NCI-H524 treated with DMSO at 0.1 percent for 48 hours (cell line): ENCODE measurements around the gene BAZ2B.
"Not testable (repeated sequence)": the region's sequence is repeated elsewhere in the genome, so short reads cannot be mapped to it uniquely, and the experiment has no call there.

Experiments
- DNase-seq: peaks from one replicate; lab custom pipeline; 2025; lab: John Stamatoyannopoulos, UW

Gene BAZ2B

DNA sequence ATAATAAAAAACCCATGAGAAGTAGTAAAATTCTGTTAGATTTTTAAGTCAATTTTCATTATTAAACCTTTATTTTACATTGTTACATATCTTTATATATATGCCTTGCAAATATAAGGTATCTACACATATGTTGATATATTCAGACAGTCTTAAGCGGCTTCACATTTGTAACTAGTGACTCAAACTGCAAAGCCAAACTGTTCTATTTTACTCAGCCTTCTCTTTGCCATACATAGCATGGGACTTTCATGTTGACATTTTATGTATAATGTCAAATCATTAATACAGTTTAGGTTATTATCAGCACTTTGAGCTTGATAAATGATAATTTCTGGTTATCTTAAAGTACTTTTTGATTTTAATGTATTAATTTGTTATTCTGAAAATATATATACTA, 204.9 kb downstream of the BAZ2B start:
- DNase-seq, result no peak

DNA sequence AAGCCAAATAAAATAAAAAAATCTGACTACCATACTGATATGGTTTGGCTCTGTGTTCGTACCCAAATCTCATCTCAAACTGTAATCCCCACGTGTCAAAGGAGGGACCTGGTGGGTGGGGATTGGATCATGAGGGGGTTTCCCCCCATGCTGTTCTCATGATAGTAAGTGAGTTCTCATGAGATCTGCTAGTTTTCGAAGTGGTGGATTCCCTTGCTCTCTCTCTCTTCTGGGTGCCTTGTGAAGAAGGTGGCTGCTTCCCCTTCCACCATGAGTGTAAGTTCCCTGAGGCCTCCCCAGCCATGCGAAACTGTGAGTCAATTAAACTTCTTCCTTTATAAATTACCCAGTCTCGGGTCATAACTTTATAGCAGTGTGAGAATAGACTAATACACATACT, 206.1 kb downstream of the BAZ2B start:
- DNase-seq, result no peak

DNA sequence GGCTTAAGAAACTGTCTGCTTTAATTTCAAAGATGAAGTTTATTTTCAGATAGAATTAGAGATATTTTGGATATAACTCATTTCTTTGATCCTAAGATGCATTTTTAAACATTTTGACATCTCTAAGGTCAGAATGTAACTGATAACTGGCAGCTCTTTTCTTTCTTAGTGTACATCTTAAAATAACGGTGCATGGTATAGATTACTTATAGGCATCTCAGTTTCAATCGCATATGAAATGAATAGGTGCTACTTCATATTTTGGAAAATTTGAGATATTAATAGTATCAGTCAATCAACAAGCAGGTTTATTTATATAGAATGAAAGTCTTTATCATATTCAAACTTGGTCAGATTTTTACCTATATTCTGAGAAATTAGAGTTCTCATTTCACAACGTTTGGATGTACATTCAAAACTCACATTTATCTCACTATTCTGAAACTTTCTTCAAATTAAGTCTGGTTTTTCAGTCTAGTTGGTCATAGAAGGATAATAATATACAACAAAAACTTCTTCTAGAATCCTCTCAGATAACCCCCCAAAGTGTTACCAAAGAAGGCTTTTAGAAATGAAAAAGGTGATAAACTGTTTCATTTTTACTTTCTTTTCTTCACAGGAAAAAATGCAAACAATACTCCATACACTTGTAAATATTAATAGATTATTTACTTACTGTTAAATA, 207.1 kb downstream of the BAZ2B start:
- DNase-seq, result no peak

DNA sequence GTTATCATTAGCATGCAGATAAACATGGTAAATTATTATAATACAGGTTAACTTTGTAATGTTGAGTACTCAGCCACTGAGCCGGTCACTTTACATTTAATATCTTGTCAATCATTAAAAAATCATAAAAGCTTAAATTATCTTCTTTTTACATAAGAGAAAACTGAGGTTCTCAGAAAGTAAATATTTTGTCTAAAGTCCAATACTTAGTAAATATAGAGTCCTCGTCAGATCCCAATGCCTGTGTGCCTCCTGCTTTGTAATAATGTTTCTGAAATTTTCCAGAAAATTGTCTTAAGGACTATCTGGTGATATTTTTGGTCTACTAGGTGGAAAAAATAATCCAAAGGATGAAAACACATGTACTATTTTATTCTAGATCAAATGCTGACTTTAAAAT, 213.6 kb downstream of the BAZ2B start:
- no peak for DNase-seq

DNA sequence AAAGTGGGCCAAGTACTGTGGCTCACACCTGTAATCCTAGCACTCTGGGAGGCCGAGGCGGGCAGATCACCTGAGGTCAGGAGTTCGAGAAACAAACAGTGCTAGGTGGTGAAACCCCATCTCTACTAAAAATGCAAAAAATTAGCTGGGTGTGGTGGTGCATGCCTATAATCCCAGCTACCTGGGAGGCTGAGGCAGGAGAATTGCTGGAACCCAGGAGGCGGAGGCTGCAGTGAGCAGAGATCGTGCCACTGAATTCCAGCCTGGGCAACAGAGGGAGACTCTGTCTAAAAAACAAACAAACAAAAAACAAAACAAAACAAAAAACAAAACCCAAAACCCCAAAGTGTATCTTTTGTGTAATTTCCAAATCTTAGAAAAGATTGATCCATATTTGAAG, 214.2 kb downstream of the BAZ2B start:
- DNase-seq, result not testable (repeated sequence)

DNA sequence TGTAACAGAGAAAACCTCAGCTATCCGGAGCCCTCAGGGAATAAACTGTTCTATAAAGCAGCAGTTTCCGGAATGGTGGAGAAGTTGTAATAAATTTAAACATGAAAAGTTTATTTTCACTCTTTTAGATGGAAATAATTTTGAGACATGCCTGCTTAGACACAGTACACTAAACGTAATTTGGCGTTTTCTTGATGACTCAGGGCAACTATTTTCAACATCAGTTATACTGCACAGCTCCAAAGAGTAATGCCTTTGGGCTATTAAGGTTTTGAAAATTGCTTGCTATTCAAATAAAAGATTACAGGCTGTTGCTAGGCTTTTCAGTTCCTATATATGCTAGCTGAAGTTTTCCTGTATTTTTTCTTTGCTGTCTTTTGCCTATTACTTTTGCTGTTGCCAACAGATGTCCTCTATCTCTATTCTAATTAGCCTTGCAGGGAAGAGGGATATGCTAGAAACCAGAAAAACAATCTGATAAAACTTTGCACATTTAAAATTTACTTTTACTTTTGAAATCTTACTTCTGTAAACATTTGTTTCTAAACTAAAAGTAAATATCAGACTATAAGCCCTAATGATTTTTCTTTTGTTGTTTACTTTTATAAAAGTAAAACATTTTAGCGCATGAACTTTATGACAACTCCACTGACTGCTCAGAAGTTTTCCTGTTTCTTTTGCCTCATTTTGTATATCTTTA, 216.5 kb downstream of the BAZ2B start:
- DNase-seq, result no peak

DNA sequence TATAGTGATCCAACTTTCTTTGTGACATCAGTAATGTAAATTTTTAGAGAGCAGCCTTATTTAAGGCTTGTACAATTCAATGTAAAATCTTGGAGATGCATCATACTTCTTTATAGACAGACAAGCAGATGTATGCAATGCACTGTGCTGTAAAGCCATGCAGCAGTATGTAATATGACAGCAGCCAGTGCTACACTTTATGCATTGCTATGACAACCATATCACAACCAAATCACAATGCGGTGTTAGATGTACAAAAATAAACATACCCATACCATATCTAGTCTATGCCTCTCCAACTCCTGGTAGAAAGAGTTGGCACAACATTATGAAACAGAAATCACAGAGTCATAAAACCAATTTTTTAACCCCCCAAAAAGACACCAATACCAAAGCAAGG, 219.5 kb downstream of the BAZ2B start:
- no peak for DNase-seq

DNA sequence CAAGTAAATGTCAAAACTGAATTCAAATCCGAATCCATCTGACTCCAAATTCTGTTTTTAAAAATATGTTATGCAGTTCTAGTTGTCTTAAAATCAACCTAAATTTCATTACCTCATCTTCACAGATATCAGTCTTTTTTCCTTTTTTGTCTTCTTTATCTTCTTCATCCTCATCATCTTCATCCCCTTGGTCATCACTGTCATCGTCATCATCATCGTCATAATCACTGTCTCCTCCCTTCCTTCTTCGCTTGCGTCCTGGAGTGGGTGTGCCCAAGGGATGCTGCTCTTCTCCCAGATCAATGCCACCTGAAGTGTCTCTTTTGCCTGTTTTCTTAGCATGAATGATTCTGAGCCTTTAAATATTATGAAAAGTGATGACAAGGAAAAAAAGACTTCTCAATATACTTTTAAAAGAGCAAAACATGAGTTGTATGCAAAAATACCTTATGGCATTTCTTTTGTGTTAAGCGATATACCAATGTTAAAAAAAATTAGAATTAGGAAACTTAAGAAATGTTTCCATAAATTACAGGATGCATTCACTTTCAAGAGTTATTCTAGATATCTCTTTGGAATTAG, 233.8 kb downstream of the BAZ2B start:
- DNase-seq, result no peak

DNA sequence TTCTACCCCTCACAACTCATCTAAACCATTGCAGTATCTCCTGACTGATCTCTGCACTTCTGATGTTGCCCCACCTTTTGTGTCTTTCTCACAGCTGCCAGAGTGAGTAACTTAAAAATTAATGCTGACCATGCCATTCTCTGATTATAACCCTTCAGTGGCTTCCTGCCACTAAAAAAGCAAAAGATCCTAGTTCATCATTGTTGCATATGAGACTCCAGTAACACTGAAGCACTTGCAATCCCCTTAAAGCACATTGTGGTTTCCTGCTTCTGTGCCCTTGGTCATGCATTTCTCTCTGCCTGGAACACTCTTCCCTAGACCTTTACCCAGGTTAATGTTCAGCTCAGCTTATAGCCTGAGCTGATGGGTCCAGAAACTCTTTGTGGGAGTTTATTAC, 234.8 kb downstream of the BAZ2B start:
- no peak for DNase-seq

DNA sequence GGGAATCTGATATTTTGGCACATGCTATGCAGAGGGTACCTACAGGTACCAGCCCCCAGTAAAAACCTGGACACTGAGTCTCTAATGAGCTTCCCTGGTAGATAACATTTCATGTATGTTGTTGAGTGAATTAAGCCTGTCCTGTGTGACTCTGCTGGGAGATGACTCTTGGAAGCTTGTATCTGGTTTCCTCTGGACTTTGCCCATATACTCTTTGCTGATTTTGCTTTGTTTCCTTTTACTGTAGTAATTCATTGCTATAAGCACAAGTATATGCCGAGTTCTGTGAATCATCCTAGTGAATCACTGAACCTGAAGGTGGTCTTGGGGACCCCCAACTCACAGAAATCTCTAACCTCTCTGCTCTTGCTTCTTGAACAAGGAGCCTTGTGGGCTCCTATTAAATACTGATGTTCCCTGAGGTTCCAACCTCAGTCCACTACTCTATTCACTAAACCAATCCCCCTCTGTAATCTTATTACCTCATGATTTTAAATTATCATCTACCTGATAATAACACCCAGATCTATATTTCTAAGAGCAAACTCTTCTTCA, 235.6 kb downstream of the BAZ2B start:
- no peak for DNase-seq

DNA sequence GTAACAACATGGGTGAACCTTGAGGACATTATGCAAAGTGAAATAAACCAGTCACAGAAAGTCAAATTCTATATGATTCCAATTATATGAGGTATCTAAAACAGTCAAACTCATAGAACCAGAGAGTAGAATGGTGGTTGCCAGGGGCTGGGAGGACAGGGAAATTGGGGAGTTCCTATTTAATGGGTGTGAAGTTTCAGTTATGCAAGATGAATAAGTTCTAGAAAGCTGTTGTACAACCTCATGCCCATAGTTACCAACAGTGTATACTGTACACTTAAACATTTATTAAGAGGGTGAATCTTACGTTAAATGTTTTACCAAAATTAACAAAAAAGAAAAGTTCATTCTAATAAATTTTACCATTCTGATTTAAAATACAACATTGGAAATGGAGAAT, 237.2 kb downstream of the BAZ2B start:
- DNase-seq, result no peak

DNA sequence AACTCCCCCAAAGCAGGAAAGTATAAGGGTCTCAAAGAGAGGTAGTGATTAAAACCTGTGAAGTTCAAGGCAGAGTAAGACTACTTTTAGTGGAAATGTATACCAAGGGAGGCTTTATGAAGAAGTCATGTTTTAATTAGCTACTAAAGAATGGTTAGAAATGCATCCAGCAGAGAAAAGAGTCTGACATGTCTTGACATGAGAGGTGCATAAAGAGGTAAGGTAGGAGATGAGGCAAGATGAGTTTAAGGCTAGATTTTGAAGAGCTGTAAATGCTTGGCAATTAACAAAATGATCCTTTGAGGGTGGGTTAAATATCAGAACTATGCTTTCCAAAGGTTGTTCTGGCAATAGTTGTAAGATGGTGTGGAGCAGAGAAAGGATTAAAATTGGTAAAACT, 241.1 kb downstream of the BAZ2B start:
- DNase-seq, result no peak

DNA sequence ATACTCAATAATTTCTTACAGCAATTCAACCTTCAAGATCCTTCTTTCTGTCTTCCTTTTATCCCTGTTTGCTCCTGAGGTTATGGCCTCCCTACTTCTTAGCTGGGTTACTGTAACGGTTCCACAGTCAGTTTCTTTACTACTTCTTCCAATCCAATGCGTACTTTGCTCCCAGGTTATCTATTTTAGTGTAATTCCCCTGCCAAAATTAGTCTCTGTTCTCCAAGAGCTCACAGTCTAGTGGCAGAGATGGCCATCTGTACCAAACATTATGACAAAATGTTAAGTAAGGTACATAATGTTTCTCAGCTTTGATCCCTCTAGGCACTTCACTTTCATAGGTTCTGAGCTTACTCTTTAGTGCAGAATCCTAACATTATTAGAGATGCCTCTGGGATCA, 244.8 kb downstream of the BAZ2B start:
- no peak for DNase-seq

DNA sequence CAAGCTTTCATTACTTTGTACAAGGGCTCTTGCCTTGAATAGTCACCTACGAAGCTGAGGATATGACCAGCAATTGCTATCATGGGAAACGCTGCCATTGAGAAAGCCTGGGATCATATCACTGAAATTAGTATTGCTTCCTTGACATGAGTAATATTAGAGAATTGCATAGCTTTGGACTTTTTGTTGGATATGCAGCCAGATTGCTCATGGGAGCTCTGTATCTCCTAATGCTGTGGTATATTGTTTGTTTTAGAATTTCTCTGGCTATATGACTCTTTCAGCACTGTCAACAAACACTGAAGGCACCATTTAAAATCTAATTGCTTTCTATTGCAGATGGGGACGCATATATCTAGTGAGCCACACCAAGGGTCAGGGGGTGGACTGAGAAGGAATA, 249.8 kb downstream of the BAZ2B start:
- DNase-seq, result no peak

DNA sequence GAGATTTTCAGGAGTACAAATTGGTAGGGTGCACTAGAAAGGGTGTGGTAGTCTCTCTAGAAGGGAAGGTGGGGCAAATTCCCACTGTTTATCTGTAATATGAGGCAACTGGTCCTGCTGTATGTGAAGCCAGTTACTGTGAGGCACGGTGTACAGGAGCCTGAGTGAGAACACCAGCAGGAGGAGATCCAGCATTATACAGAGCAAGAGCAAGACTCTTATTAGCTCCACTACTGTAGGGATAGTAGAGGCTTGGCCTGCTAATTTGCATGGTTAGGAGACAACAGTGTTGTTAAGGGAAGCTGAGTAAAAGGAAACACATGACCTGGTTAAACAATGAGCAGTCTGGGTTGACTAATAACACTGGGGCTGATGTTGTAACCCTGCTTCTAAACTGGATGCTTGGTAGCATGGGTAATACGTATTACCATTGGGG, 253.5 kb downstream of the BAZ2B start:
- no peak for DNase-seq

DNA sequence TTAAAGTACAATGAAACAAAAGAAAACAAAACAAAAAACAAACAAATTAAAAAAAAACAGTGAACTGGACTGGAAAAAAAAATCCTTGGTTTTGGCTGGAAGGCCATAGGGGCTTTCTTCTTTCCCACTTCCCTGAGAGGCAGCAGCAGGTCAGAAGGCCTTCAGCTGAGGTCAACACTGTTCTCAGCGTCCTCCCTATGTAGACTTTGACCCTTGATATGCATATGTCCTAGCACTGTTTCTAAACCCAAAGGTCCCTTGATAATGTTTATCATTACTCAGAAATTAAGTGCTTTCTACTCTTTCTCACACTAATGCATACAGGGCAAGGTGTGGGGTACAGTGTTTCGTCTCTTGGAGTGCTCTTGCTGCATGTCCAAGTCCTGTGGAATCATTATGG, 254.3 kb downstream of the BAZ2B start:
- DNase-seq, result no peak

DNA sequence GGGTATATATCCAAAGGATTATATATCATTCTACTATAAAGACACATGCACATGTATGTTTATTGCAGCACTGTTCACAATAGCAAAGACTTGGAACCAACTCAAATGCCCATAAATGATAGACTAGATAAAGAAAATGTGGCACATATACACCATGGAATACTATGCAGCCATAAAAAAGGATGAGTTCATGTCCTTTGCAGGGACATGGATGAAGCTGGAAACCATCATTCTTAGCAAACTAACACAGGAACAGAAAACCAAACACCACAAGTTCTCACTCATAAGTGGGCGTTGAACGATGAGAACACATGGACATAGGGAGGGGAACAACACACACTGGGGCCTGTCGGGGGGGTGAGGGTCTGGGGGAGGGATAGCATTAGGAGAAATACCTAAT, 254.7 kb downstream of the BAZ2B start:
- DNase-seq, result not testable (repeated sequence)

DNA sequence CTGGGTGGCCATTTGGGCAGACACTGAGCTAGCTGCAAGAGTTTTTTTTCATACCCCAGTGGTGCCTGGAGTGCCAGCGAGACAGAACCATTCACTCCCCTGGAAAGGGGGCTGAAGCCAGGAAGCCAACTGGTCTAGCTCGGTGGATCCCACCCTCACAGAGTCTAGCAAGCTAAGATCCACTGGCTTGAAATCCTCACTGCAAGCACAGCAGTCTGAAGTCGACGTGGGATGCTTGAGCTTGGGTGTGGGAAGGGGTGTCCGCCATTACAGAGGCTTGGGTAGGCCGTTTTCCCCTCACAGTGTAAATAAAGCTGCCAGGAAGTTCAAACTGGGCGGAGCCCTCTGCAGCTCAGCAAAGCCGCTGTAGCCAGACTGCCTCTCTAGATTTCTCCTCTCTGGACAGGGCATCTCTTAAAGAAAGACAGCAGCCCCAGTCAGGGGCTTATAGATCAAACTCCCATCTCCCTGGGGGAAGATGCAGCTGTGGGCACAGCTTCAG, 260.2 kb downstream of the BAZ2B start:
- DNase-seq, result no peak

DNA sequence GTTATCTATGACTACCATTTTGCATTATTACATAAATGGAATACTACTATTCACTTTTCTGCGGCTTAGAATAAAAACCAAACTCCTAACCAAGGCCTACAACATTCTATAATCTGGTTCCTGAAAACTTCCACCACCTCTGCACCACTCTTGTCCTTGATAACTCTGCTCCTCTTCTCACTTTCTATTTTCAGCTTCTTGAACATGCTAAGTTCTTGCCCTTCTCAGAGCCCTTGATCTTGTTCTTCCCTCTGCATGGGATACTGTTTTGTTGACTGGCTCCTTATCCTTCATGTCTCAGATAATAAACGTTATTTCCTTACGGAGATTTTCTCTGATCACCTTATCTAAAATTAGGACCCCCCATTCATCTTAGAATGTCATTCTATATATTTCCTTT, 264.4 kb downstream of the BAZ2B start:
- DNase-seq, result no peak

DNA sequence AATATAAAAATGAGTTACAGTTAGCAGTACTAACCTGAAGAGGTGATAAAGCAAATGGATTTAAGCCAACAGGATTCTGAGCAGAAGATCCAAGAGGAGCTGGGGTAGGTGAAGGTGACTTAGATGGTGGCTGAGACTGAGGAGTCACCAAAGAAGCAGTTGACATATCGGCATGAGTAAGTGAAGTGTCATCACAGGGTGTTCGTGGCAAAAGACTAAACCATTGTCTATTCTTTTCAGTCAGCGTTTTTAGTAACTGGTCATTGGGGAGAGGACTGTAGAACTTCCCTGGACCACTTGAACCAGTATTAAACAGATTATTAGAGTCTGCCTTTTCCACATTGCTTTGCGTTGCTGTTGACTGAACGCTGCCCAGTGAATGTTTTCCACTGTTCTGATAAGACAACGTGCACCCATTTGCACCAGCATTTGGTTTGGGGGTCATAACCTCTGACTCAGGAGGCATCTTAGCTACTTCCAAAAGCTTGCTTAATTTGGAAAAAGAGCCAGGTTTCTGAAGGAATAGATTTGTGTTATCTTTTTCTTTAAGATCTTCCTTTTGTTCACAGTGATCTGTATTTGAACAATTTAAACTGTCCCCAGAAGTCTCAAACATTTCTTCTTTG, 266.6 kb downstream of the BAZ2B start:
- no peak for DNase-seq

DNA sequence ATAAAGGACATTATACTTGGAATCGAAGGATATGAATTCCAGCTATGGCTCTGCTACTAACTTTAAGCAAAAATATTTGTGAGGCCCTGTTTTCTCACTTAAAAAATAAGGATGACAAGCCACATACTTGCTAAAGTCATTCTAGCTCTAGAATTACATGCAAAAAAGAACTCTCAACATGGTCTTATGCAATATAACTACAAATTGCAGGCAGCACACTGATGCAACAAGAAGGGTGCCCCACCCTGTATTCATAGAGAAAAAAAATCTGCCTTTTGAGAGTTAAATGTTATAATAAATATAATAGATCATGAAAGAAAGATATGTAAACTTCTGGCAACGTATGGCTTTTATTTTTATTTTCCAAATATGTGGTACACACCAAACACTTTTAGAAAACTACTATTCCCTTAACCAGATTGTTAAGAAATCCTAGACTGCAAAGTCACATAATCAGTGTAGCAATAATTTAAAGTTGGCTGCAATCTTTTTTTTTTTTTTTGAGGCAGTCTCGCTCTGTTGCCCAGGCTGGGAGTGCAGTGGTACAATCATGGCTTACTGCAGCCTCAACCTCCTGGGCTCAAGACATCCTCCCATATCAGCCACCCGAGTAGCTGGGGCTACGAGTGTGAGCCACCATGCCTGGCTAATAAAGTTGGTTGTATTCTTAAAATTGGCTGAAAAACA, 289.6 kb downstream of the BAZ2B start:
- DNase-seq, result no peak

DNA sequence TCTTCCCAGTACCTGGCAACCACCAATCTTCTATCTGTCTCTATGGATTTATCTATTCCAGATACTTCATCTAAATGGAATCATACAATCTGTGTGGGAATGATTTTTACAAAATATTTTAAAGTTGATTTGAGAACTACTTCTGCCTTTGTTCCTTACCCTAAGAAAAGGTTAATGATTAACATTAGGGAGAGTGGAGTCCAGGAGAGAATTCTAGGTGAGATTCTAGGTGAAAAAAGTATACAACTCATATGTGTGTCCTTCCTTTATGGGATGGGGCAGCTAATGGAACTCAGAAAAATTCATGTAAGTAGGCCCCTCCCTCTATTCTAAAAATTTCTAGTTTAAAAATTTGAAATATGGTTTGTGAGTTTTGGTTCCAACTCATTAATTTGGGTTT, 293.9 kb downstream of the BAZ2B start:
- DNase-seq, result no peak
